Measurements from ENCODE around the gene TSPAN4.

Gene TSPAN4

DNA sequence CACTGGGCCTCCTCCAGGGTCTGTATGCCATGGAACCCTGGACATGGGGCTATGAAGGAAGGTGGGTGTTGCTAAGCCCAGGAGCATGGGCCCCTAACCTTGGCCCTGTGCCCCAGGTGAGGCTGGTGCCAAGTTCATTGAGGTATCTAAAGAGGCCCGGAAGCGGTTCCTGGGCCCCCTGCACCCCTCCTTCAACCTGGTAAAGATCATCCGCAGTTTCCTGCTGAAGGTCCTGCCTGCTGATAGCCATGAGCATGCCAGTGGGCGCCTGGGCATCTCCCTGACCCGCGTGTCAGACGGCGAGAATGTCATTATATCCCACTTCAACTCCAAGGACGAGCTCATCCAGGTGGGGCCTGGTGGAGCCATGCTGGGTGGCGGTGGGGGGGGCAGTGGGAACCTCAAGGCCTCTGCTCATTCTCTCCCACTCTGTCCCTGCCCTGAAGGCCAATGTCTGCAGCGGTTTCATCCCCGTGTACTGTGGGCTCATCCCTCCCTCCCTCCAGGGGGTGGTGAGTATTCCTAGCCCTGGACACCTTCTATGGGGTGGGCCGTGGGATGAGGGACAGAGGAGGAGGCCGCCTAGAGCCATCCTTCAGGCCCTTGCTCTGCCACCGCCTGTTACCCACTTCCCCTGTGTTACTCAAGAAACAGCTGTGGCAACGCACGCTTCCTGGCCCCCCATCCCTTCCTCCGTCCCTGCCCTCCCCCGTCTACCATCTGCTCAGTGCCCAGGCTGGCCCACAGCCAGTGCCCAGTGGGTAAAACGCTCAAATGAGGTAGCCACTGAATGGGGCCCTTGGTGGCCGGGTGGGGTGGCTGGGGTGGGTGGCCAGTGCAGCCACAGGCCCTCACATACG is 20.9 kb upstream of the TSPAN4 start:
- H2BK120ac ChIP-seq (ENCODE audit: low read depth, low read length), result no peak overlapping the region
- WGBS (ENCODE audit: extremely low coverage, insufficient coverage, low lambda C conversion rate), result no CpG with 5 or more reads among the region's 22 CpGs

GRCh38 chr11:823441-824291 is 19.0 kb upstream of the TSPAN4 start:
- Histone ChIP-seq H3K4me2 (ENCODE audit: low read length) (no peak overlapping the region), H3K23ac (ENCODE audit: low read length) (no peak overlapping the region), H3K9ac (ENCODE audit: low read length) (no peak overlapping the region), H3K4me1 (ENCODE audit: control insufficient read depth, low read depth, low read length) (peaks cover 1% of the 10 kb centered on the region), H2BK5ac (ENCODE audit: low read length) (no peak overlapping the region), H3K18ac (ENCODE audit: low read length) (no peak overlapping the region), H3K79me2 (ENCODE audit: control insufficient read depth, insufficient read depth, low read length) (no peaks in the 10 kb centered on the region), H3K4me3 (ENCODE audit: low read length) (no peak overlapping the region), H4K5ac (ENCODE audit: low read length) (no peak overlapping the region), H3K56ac (ENCODE audit: low read length) (no peak overlapping the region), H4K8ac (ENCODE audit: low read depth, low read length) (no peak overlapping the region), H3K27ac (ENCODE audit: low read depth, low read length) (no peak overlapping the region), H2BK120ac (ENCODE audit: low read depth, low read length) (no peak overlapping the region), H3K79me1 (ENCODE audit: low read length) (peaks cover 4% of the 10 kb centered on the region), H2BK15ac (replicated peaks; ENCODE audit: low read depth) (no peak overlapping the region), H3K4ac (ENCODE audit: low read depth, low read length) (no peak overlapping the region), H3K27me3 (ENCODE audit: insufficient read depth, low read length, poor library complexity) (no peaks in the 10 kb centered on the region), H2AK5ac (ENCODE audit: low read length) (no peak overlapping the region), H3K36me3 (ENCODE audit: control insufficient read depth, insufficient read depth, low read length) (no peaks in the 10 kb centered on the region)
- no peak for DNase-seq
- no CpG with 5 or more reads among the region's 53 CpGs for WGBS (ENCODE audit: extremely low coverage, insufficient coverage, low lambda C conversion rate)

More for the DNA sequence above, 20.9 kb upstream of the TSPAN4 start:
- Histone ChIP-seq H3K27me3 (ENCODE audit: insufficient read depth, low read length, poor library complexity) (no peaks in the 10 kb centered on the region), H4K8ac (ENCODE audit: low read depth, low read length) (no peak overlapping the region), H3K56ac (ENCODE audit: low read length) (no peak overlapping the region), H3K9ac (ENCODE audit: low read length) (no peak overlapping the region), H3K79me1 (ENCODE audit: low read length) (peaks cover 4% of the 10 kb centered on the region), H3K23ac (ENCODE audit: low read length) (no peak overlapping the region), H3K4me2 (ENCODE audit: low read length) (no peak overlapping the region), H3K4me3 (ENCODE audit: low read length) (no peak overlapping the region), H3K79me2 (ENCODE audit: control insufficient read depth, insufficient read depth, low read length) (no peaks in the 10 kb centered on the region), H4K5ac (ENCODE audit: low read length) (no peak overlapping the region), H3K27ac (ENCODE audit: low read depth, low read length) (no peak overlapping the region), H3K4ac (ENCODE audit: low read depth, low read length) (no peak overlapping the region), H2BK5ac (ENCODE audit: low read length) (no peak overlapping the region), H3K36me3 (ENCODE audit: control insufficient read depth, insufficient read depth, low read length) (no peaks in the 10 kb centered on the region), H2BK15ac (replicated peaks; ENCODE audit: low read depth) (no peak overlapping the region), H3K18ac (ENCODE audit: low read length) (no peak overlapping the region), H3K4me1 (ENCODE audit: control insufficient read depth, low read depth, low read length) (peaks cover 4% of the 10 kb centered on the region), H2AK5ac (ENCODE audit: low read length) (no peak overlapping the region)
- DNase-seq, result no peak

DNA sequence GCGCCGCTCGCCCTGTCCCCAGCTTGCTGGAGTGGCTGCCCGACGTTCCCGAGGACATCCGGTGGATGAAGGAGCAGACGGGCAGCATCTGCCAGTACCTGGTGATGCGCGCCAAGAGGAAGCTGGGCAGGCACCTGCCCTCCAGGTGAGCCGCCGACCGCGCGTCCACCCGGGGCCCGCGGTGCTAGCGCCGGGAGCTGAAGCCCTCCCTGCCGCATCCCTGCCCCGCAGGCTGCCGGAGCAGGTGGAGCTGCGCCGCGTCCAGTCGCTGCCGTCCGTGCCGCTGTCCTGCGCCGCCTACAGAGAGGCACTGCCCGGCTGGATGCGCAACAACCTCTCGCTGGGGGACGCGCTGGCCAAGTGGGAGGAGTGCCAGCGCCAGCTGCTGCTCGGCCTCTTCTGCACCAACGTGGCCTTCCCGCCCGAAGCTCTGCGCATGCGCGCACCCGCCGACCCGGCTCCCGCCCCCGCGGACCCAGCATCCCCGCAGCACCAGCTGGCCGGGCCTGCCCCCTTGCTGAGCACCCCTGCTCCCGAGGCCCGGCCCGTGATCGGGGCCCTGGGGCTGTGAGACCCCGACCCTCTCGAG is 18.3 kb upstream of the TSPAN4 start:
- H3K36me3 ChIP-seq (ENCODE audit: control insufficient read depth, insufficient read depth, low read length), result no peaks in the 10 kb centered on the region
- no peak overlapping the region for H4K8ac ChIP-seq (ENCODE audit: low read depth, low read length)
- H3K27ac ChIP-seq (ENCODE audit: low read depth, low read length), result no peak overlapping the region
- H3K4me1 ChIP-seq (ENCODE audit: control insufficient read depth, low read depth, low read length), result peaks cover under 1% of the 10 kb centered on the region
- no peak overlapping the region for H3K4me2 ChIP-seq (ENCODE audit: low read length)
- H2BK5ac ChIP-seq (ENCODE audit: low read length), result no peak overlapping the region
- H3K4me3 ChIP-seq (ENCODE audit: low read length), result no peak overlapping the region
- H3K79me1 ChIP-seq (ENCODE audit: low read length), result peaks cover 4% of the 10 kb centered on the region
- H3K9ac ChIP-seq (ENCODE audit: low read length), result no peak overlapping the region
- no peak overlapping the region for H3K18ac ChIP-seq (ENCODE audit: low read length)
- H3K23ac ChIP-seq (ENCODE audit: low read length), result no peak overlapping the region
- no peak overlapping the region for H2AK5ac ChIP-seq (ENCODE audit: low read length)
- DNase-seq, result no peak
- no CpG with 5 or more reads among the region's 59 CpGs for WGBS (ENCODE audit: extremely low coverage, insufficient coverage, low lambda C conversion rate)
- H4K5ac ChIP-seq (ENCODE audit: low read length), result no peak overlapping the region
- H3K79me2 ChIP-seq (ENCODE audit: control insufficient read depth, insufficient read depth, low read length), result no peaks in the 10 kb centered on the region
- H3K4ac ChIP-seq (ENCODE audit: low read depth, low read length), result no peak overlapping the region
- no peak overlapping the region for H2BK15ac ChIP-seq (replicated peaks; ENCODE audit: low read depth)
- no peaks in the 10 kb centered on the region for H3K27me3 ChIP-seq (ENCODE audit: insufficient read depth, low read length, poor library complexity)
- no peak overlapping the region for H2BK120ac ChIP-seq (ENCODE audit: low read depth, low read length)
- H3K56ac ChIP-seq (ENCODE audit: low read length), result no peak overlapping the region

DNA sequence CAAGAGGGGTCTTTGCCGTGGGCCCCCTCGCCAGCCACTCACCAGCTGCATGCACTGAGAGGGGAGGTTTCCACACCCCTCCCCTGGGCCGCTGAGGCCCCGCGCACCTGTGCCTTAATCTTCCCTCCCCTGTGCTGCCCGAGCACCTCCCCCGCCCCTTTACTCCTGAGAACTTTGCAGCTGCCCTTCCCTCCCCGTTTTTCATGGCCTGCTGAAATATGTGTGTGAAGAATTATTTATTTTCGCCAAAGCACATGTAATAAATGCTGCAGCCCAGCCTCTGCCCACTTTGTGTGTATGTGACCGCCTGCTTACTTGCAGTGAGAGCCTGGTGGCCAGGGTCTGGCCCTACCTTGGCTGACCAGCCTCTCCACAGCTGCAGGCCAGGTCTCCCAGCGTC is 17.7 kb upstream of the TSPAN4 start:
- no peak overlapping the region for H2BK5ac ChIP-seq (ENCODE audit: low read length)
- peaks cover 4% of the 10 kb centered on the region for H3K79me1 ChIP-seq (ENCODE audit: low read length)
- DNase-seq, result no peak
- no CpG with 5 or more reads among the region's 11 CpGs for WGBS (ENCODE audit: extremely low coverage, insufficient coverage, low lambda C conversion rate)
- H2AK5ac ChIP-seq (ENCODE audit: low read length), result no peak overlapping the region
- H3K27me3 ChIP-seq (ENCODE audit: insufficient read depth, low read length, poor library complexity), result no peaks in the 10 kb centered on the region
- H3K4me3 ChIP-seq (ENCODE audit: low read length), result no peak overlapping the region
- no peak overlapping the region for H3K27ac ChIP-seq (ENCODE audit: low read depth, low read length)
- H3K56ac ChIP-seq (ENCODE audit: low read length), result no peak overlapping the region
- no peaks in the 10 kb centered on the region for H3K79me2 ChIP-seq (ENCODE audit: control insufficient read depth, insufficient read depth, low read length)
- H2BK15ac ChIP-seq (replicated peaks; ENCODE audit: low read depth), result no peak overlapping the region
- H3K18ac ChIP-seq (ENCODE audit: low read length), result no peak overlapping the region
- H3K4me2 ChIP-seq (ENCODE audit: low read length), result no peak overlapping the region
- no peak overlapping the region for H2BK120ac ChIP-seq (ENCODE audit: low read depth, low read length)
- H4K8ac ChIP-seq (ENCODE audit: low read depth, low read length), result no peak overlapping the region
- H3K9ac ChIP-seq (ENCODE audit: low read length), result no peak overlapping the region
- H3K4ac ChIP-seq (ENCODE audit: low read depth, low read length), result no peak overlapping the region
- H4K5ac ChIP-seq (ENCODE audit: low read length), result no peak overlapping the region
- H3K23ac ChIP-seq (ENCODE audit: low read length), result no peak overlapping the region
- no peaks in the 10 kb centered on the region for H3K36me3 ChIP-seq (ENCODE audit: control insufficient read depth, insufficient read depth, low read length)
- H3K4me1 ChIP-seq (ENCODE audit: control insufficient read depth, low read depth, low read length), result peaks cover 5% of the 10 kb centered on the region

- no peak overlapping the region for H2AK5ac ChIP-seq (ENCODE audit: low read length)
- H3K4ac ChIP-seq (ENCODE audit: low read depth, low read length), result no peak overlapping the region
- no peak overlapping the region for H3K23ac ChIP-seq (ENCODE audit: low read length)
- no peak overlapping the region for H3K56ac ChIP-seq (ENCODE audit: low read length)
- no peak overlapping the region for H2BK120ac ChIP-seq (ENCODE audit: low read depth, low read length)
- no CpG with 5 or more reads among the region's 12 CpGs for WGBS (ENCODE audit: extremely low coverage, insufficient coverage, low lambda C conversion rate)
- H3K4me2 ChIP-seq (ENCODE audit: low read length), result no peak overlapping the region
- no peak overlapping the region for H3K9ac ChIP-seq (ENCODE audit: low read length)
- no peaks in the 10 kb centered on the region for H3K79me2 ChIP-seq (ENCODE audit: control insufficient read depth, insufficient read depth, low read length)
- H4K8ac ChIP-seq (ENCODE audit: low read depth, low read length), result no peak overlapping the region
- peaks cover 5% of the 10 kb centered on the region for H3K4me1 ChIP-seq (ENCODE audit: control insufficient read depth, low read depth, low read length)
- no peak overlapping the region for H3K27ac ChIP-seq (ENCODE audit: low read depth, low read length)
- H3K4me3 ChIP-seq (ENCODE audit: low read length), result no peak overlapping the region
- peaks cover under 1% of the 10 kb centered on the region for H3K27me3 ChIP-seq (ENCODE audit: insufficient read depth, low read length, poor library complexity)
- DNase-seq, result no peak
- H2BK15ac ChIP-seq (replicated peaks; ENCODE audit: low read depth), result no peak overlapping the region
- H3K36me3 ChIP-seq (ENCODE audit: control insufficient read depth, insufficient read depth, low read length), result no peaks in the 10 kb centered on the region
- H2BK5ac ChIP-seq (ENCODE audit: low read length), result no peak overlapping the region
- H3K79me1 ChIP-seq (ENCODE audit: low read length), result peaks cover 4% of the 10 kb centered on the region
- no peak overlapping the region for H4K5ac ChIP-seq (ENCODE audit: low read length)
- no peak overlapping the region for H3K18ac ChIP-seq (ENCODE audit: low read length)
These were observed 17.1 kb upstream of the TSPAN4 start for GRCh38 chr11:825366-826226.

Data from mesendoderm (in vitro differentiated cells).